ENCODE data around the gene CEP72. TPM values are rescaled to one million over a fixed set of nuclear protein-coding genes. Genes with fewer than 3 reads are reported as not detected.

The CEP72 gene
- total RNA-seq, 2 donors from 2014 or later, result 35.6 to 36.5 TPM

DNA sequence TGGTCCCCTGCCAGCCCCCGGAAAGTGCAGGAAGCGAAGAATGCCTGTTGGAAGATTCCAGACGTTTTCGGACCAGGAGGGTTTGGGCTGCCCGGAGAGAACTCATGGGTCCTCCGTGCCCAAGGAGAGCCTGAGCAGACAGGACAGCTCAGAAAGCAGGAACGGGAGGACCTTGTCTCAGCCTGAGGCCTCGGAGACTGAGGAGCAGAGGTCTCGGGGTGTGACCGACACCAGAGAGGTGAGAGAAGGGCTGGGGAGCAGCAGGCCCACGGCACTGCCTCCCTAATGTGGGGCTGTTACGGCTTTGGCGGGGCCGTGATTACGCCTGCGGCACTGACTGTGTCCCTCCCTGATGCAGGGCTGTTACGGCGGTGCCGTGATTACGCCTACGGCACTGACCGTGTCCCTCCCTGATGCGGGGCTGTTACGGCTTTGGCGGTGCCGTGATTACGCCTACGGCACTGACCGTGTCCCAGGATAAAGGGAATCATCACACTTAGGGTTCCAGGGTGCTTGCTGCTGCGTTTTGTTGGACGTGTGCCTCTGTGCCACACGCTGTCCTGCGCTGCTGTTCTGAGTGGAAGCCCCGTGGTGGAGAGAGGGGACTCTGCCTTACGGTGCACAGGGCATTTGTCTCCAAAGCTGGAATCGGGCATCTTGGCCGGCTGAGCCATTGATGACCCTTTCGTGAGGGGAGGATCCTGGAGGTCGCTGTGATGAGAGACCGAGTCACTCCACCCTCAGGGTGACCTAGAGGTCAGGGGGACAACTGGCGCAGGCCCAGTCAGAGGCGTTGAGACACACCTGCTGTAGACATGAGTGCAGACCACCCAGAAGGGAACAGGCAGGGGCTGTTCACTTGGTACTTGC is 25.7 kb downstream of the CEP72 start:
- H3K36me3 Mint-ChIP-seq (ENCODE audit: low read depth), result peaks cover 56% of the 10 kb centered on the region

DNA sequence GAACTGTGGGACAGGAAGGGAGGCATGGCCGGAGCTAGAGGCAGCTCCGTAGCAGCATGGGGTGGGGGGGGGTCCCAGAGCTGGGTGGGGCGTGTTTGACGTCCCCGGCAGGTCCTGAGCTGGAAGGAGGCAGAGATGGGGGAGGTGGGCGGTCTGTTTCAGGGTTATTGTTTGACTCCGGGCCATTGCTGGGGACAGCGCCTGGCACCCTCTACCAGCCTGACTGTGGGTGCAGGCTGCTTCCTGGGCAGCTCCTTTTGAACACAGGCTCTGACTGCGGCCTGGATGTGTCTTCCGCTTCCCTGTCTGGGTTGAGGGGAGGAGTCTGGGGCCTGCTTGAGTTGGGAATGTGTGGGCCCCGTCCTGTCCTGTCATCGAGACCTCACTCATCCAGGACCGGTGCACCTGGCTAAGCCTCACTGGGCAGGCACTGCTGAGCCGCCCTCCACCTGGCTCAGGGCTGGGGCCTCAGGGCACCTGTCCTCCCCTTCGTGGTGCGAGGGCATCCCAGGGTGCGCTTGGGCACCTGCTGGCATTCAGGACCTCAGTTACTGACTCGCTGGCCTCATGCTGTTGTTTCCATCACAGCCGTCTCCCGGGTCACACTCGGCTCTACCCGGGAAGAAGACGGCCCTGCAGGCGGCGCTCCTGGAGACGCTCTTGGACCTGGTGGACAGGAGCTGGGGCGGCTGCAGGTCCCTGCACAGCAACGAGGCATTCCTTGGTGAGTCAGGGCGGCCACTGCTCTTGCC is 26.5 kb downstream of the CEP72 start:
- DNase-seq, result no peak
- Histone ChIP-seq H3K4me1 (ENCODE audit: control insufficient read depth, insufficient read depth, low read length) (no peaks in the 10 kb centered on the region), H3K27me3 (ENCODE audit: control insufficient read depth, insufficient read depth, low read length, poor library complexity, severe bottlenecking) (no peaks in the 10 kb centered on the region), H3K36me3 (ENCODE audit: control insufficient read depth, insufficient read depth, low read length) (peaks cover 44% of the 10 kb centered on the region), H3K4me3 (ENCODE audit: low read length) (no peak overlapping the region), H3K9me3 (ENCODE audit: control insufficient read depth, low read length) (no peaks in the 10 kb centered on the region), H3K27ac (ENCODE audit: low read depth, low read length) (no peak overlapping the region), H3K9ac (ENCODE audit: extremely low read depth, low read length, poor library complexity, severe bottlenecking) (no peak overlapping the region)
- H3K36me3 Mint-ChIP-seq (ENCODE audit: low read depth), result peaks cover 61% of the 10 kb centered on the region
- H3K27ac Mint-ChIP-seq, result no peak overlapping the region
- 96 to 98% methylated on average over 20 to 29 of the region's 29 CpGs for WGBS, 2 experiments (ENCODE audit: insufficient coverage in 1 of 2, insufficient read length in 1 of 2)
- no peak overlapping the region for H3K4me3 Mint-ChIP-seq
- TF ChIP-seq, protein P1, sequence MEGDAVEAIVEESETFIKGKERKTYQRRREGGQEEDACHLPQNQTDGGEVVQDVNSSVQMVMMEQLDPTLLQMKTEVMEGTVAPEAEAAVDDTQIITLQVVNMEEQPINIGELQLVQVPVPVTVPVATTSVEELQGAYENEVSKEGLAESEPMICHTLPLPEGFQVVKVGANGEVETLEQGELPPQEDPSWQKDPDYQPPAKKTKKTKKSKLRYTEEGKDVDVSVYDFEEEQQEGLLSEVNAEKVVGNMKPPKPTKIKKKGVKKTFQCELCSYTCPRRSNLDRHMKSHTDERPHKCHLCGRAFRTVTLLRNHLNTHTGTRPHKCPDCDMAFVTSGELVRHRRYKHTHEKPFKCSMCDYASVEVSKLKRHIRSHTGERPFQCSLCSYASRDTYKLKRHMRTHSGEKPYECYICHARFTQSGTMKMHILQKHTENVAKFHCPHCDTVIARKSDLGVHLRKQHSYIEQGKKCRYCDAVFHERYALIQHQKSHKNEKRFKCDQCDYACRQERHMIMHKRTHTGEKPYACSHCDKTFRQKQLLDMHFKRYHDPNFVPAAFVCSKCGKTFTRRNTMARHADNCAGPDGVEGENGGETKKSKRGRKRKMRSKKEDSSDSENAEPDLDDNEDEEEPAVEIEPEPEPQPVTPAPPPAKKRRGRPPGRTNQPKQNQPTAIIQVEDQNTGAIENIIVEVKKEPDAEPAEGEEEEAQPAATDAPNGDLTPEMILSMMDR (conservative IDR thresholded peaks at IDR 0.05), result no peak
- no peaks in the 10 kb centered on the region for H3K9me3 Mint-ChIP-seq
- H3K27me3 Mint-ChIP-seq (ENCODE audit: insufficient read depth), result no peaks in the 10 kb centered on the region
- H3K4me1 Mint-ChIP-seq, result no peaks in the 10 kb centered on the region

More for the DNA sequence above, 25.7 kb downstream of the CEP72 start:
- WGBS, 2 experiments (ENCODE audit: insufficient coverage in 1 of 2, insufficient read length in 1 of 2), result 95 to 96% methylated on average over 41 to 42 of the region's 42 CpGs
- Histone ChIP-seq H3K4me1 (ENCODE audit: control insufficient read depth, insufficient read depth, low read length) (no peaks in the 10 kb centered on the region), H3K36me3 (ENCODE audit: control insufficient read depth, insufficient read depth, low read length) (peaks cover 41% of the 10 kb centered on the region), H3K27ac (ENCODE audit: low read depth, low read length) (no peak overlapping the region), H3K4me3 (ENCODE audit: low read length) (no peak overlapping the region), H3K9me3 (ENCODE audit: control insufficient read depth, low read length) (no peaks in the 10 kb centered on the region), H3K9ac (ENCODE audit: extremely low read depth, low read length, poor library complexity, severe bottlenecking) (no peak overlapping the region), H3K27me3 (ENCODE audit: control insufficient read depth, insufficient read depth, low read length, poor library complexity, severe bottlenecking) (no peaks in the 10 kb centered on the region)
- Mint-ChIP-seq H3K4me1 (no peaks in the 10 kb centered on the region), H3K27ac (peak overlapping the region; percentile 21), H3K4me3 (no peak overlapping the region), H3K27me3 (ENCODE audit: insufficient read depth) (no peaks in the 10 kb centered on the region), H3K9me3 (no peaks in the 10 kb centered on the region)
- no peak for DNase-seq
- TF ChIP-seq, protein P1 (conservative IDR thresholded peaks at IDR 0.05), result no peak

DNA sequence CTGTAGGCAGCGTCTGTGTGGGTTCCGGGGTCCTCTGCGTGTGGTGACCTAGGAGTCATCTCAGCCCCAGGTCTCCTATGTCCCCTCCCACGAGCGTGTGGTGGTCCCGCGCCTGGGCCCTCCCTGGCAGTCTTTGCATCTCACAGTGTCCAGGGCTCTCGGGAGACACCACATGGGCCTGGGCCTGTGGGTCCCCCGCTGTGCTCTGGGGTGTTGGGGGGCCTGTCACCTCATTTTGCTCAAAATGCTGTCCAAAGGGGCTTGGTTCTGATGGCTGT is 27.1 kb downstream of the CEP72 start:
- Histone ChIP-seq H3K9ac (ENCODE audit: extremely low read depth, low read length, poor library complexity, severe bottlenecking) (no peak overlapping the region), H3K4me3 (ENCODE audit: low read length) (no peak overlapping the region), H3K36me3 (ENCODE audit: control insufficient read depth, insufficient read depth, low read length) (peaks cover 42% of the 10 kb centered on the region), H3K4me1 (ENCODE audit: control insufficient read depth, insufficient read depth, low read length) (no peaks in the 10 kb centered on the region), H3K9me3 (ENCODE audit: control insufficient read depth, low read length) (no peaks in the 10 kb centered on the region), H3K27ac (ENCODE audit: low read depth, low read length) (no peak overlapping the region), H3K27me3 (ENCODE audit: control insufficient read depth, insufficient read depth, low read length, poor library complexity, severe bottlenecking) (no peaks in the 10 kb centered on the region)
- Mint-ChIP-seq H3K4me1 (no peaks in the 10 kb centered on the region), H3K27ac (no peak overlapping the region), H3K27me3 (ENCODE audit: insufficient read depth) (no peaks in the 10 kb centered on the region), H3K9me3 (no peaks in the 10 kb centered on the region), H3K4me3 (no peak overlapping the region), H3K36me3 (ENCODE audit: low read depth) (peaks cover 60% of the 10 kb centered on the region)
- TF ChIP-seq, protein P1 (conservative IDR thresholded peaks at IDR 0.05), result no peak
- 99 to 100% methylated on average over 2 to 9 of the region's 9 CpGs for WGBS, 2 experiments (ENCODE audit: insufficient coverage in 1 of 2, insufficient read length in 1 of 2)
- DNase-seq, result no peak

Measured in endodermal cell (in vitro differentiated cells).